ENCODE results near the gene DMRTC2. TPM values are rescaled to one million over a fixed set of nuclear protein-coding genes. Genes with fewer than 3 reads are reported as not detected.

The DMRTC2 gene
- total and polyA plus RNA-seq, 7 donors = not detected

- Histone ChIP-seq H3K4me3 (no peak overlapping the region), H3K27me3 (ENCODE audit: insufficient read depth in 3 of 3, low read length in 2 of 3) (peaks cover 0 to 9% (median 3%) of the 10 kb centered on the region in 3 donors), H3K36me3 (ENCODE audit: insufficient read depth in 1 of 2, low read depth in 1 of 2) (no peaks in the 10 kb centered on the region), H3K27ac (no peak overlapping the region), H3K9me3 (no peaks in the 10 kb centered on the region), H3K4me1 (no peaks in the 10 kb centered on the region)
- WGBS, 3 donors = 87 to 91% (median 87%) methylated on average over 22 to 23 of the region's 23 CpGs
- TF ChIP-seq CTCF (IDR thresholded peaks at IDR 0.05) = no peak
- ATAC-seq (no peak), DNase-seq (no peak)
- intact Hi-C loops (cut with DNase I) = no loop called here
Observed at GRCh38 chr19:41845051-41845590, 279 bp downstream of the DMRTC2 start.

GRCh38 chr19:41847351-41848105 lies 2.7 kb downstream of the DMRTC2 start:
- ATAC-seq = no peak
- DNase-seq = no peak
- 82 to 86% (median 83%) methylated on average over 19 of the region's 19 CpGs for WGBS, 3 donors
- intact Hi-C loops (cut with DNase I) = no loop called here
- no peaks in the 10 kb centered on the region for H3K36me3 ChIP-seq (ENCODE audit: insufficient read depth in 1 of 2, low read depth in 1 of 2)
- H3K27me3 ChIP-seq (ENCODE audit: insufficient read depth in 3 of 3, low read length in 2 of 3) = peaks cover 0 to 4% (median 3%) of the 10 kb centered on the region in 3 donors
- H3K9me3 ChIP-seq = no peaks in the 10 kb centered on the region
- no peak overlapping the region for H3K4me3 ChIP-seq
- no peaks in the 10 kb centered on the region for H3K4me1 ChIP-seq
- no peak overlapping the region for H3K27ac ChIP-seq
- TF ChIP-seq CTCF (IDR thresholded peaks at IDR 0.05) = no peak

GRCh38 chr19:41848666-41849065 lies 3.8 kb downstream of the DMRTC2 start:
- no peak overlapping the region for H3K4me3 ChIP-seq
- H3K27me3 ChIP-seq (ENCODE audit: insufficient read depth in 3 of 3, low read length in 2 of 3) = peaks cover 0 to 4% (median 3%) of the 10 kb centered on the region in 3 donors
- no peak for DNase-seq
- intact Hi-C loops (cut with DNase I) = no loop called here
- no peaks in the 10 kb centered on the region for H3K4me1 ChIP-seq
- H3K9me3 ChIP-seq = no peaks in the 10 kb centered on the region
- no peak for TF ChIP-seq CTCF (IDR thresholded peaks at IDR 0.05)
- 74 to 80% (median 78%) methylated on average over 5 to 6 of the region's 6 CpGs for WGBS, 3 donors
- no peak overlapping the region for H3K27ac ChIP-seq
- no peaks in the 10 kb centered on the region for H3K36me3 ChIP-seq (ENCODE audit: insufficient read depth in 1 of 2, low read depth in 1 of 2)
- ATAC-seq = no peak

- ATAC-seq (no peak), DNase-seq (no peak)
- Histone ChIP-seq H3K4me1 (no peaks in the 10 kb centered on the region), H3K4me3 (no peak overlapping the region), H3K27me3 (ENCODE audit: insufficient read depth in 3 of 3, low read length in 2 of 3) (peaks cover 0 to 4% (median 3%) of the 10 kb centered on the region in 3 donors), H3K9me3 (no peaks in the 10 kb centered on the region), H3K27ac (no peak overlapping the region), H3K36me3 (ENCODE audit: insufficient read depth in 1 of 2, low read depth in 1 of 2) (no peaks in the 10 kb centered on the region)
- intact Hi-C loops (cut with DNase I) = no loop called here
- 51 to 56% (median 55%) methylated on average over 2 of the region's 2 CpGs for WGBS, 3 donors
- TF ChIP-seq CTCF (IDR thresholded peaks at IDR 0.05) = no peak
Observed at GRCh38 chr19:41849067-41849466, 4.2 kb downstream of the DMRTC2 start.
